OCI-LY3 (cell line): ENCODE results near the gene SLC2A11.

ENCODE experiments used
- EZH2phosphoT487 ChIP-seq: fragments of 200-600 bp; shearing (Covaris generic); IDR thresholded peaks from 2 replicates; pipeline ENCODE4 v1.6.1; 2018; ENCODE audit warnings: antibody characterized with exemption, mixed run types, low read depth
- TF ChIP-seq, protein P1 (sequence below): fragments of 200-600, 300-600 bp; sonication (generic); IDR thresholded peaks from 2 replicates; pipeline ENCODE4 v1.5.1; 2014; ENCODE audit warnings: antibody characterized with exemption, low read length, low read depth

DNA sequence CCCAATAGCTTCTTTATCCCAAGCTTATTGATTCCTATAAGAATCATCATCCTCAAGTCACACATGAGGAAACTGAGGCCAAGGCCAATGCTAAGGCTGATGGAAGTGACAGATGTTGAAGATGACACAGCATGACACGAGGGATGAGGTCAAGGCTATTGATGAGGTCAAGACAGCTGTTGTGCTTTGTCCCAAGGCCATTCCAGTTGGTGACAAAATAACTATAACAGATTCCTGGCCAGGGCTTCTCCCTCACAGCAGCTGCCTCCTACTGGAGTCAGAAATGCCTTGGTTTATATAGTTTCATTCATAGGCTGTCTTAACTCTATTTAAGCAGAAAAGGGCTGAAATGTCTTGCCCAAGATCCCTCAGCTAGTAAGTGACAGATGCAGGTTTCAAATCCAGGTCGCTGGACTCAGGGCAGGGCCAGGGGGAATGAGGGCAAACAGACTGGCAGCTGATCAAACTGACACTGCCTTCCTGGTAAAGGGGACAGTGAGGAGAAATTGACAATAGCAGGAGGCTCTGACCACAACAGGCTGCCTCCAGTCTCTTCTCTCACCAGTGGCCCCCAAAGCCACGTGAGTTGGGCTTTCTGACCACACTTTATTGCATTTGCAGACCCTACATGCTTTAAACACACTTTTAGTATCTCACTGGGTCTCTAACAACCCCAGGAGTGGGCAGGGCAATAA, 53.0 kb downstream of the SLC2A11 start:
- TF ChIP-seq, protein P1, sequence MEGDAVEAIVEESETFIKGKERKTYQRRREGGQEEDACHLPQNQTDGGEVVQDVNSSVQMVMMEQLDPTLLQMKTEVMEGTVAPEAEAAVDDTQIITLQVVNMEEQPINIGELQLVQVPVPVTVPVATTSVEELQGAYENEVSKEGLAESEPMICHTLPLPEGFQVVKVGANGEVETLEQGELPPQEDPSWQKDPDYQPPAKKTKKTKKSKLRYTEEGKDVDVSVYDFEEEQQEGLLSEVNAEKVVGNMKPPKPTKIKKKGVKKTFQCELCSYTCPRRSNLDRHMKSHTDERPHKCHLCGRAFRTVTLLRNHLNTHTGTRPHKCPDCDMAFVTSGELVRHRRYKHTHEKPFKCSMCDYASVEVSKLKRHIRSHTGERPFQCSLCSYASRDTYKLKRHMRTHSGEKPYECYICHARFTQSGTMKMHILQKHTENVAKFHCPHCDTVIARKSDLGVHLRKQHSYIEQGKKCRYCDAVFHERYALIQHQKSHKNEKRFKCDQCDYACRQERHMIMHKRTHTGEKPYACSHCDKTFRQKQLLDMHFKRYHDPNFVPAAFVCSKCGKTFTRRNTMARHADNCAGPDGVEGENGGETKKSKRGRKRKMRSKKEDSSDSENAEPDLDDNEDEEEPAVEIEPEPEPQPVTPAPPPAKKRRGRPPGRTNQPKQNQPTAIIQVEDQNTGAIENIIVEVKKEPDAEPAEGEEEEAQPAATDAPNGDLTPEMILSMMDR = no peak
- no peak for TF ChIP-seq EZH2phosphoT487
